ENCODE measurements around the gene ARID1B. TPM values are rescaled to one million over a fixed set of nuclear protein-coding genes. Genes with fewer than 3 reads are reported as not detected.

ARID1B gene
- total RNA-seq, 2 donors from 2014 or later = 65.1 to 99.4 TPM

DNA sequence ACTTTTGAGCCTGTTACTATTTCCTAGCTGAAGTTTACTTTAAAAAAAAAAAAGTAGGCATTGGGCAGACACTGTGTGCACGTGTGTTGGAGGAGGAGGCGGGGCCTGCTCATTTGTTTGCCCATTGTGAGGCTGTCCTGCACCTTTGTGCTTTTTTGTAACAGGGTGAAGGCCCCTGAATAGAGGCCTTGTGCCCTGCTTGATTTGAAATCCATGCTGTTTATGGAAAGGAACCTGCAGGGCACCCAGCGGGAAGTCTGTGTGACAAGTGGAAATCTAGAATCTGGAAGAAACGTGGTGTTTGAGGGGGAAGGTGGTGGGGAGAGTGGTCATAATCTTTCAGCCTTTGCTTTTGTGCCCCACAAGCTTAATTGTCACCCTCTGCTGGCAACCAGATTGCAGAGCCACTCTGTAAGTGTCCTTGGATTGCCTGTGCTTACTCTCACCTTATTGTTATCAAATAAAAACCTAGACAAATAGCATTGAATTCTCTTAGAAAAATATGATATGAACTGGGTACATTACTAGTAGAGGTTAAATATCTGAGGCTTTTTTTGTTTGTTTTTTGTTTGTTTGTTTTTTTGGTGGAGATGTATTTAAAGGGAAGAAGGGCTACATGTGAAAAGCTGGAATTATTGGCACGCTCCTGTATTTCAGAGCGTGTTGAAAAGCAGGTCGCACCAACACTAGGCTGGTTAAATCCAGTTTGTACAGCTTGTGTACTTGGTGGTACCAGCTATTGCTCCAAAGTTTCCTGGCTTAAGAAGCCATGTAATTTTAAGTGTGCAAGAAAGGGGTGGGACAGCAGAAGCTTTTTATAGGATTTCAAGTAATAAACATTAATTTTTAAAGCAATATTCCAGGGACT lies 156.3 kb downstream of the ARID1B start:
- Histone ChIP-seq H3K4me1 (replicated peaks) (peaks cover 10% of the 10 kb centered on the region), H3K27ac (peak overlapping the region; percentile 41 to 60), H3K9me3 (no peaks in the 10 kb centered on the region), H3K4me3 (no peak overlapping the region), H3K27me3 (replicated peaks; ENCODE audit: insufficient read depth) (no peaks in the 10 kb centered on the region), H3K36me3 (no peaks in the 10 kb centered on the region)
- peak; percentile 65 for DNase-seq (ENCODE audit: low spot score)
- intact Hi-C loops (cut with DNase I) = no loop called here
- 26% methylated on average over 7 of the region's 7 CpGs for WGBS
- TF ChIP-seq POLR2AphosphoS5 (IDR thresholded peaks at IDR 0.05) = peak; percentile 36
- TF ChIP-seq, protein P1, sequence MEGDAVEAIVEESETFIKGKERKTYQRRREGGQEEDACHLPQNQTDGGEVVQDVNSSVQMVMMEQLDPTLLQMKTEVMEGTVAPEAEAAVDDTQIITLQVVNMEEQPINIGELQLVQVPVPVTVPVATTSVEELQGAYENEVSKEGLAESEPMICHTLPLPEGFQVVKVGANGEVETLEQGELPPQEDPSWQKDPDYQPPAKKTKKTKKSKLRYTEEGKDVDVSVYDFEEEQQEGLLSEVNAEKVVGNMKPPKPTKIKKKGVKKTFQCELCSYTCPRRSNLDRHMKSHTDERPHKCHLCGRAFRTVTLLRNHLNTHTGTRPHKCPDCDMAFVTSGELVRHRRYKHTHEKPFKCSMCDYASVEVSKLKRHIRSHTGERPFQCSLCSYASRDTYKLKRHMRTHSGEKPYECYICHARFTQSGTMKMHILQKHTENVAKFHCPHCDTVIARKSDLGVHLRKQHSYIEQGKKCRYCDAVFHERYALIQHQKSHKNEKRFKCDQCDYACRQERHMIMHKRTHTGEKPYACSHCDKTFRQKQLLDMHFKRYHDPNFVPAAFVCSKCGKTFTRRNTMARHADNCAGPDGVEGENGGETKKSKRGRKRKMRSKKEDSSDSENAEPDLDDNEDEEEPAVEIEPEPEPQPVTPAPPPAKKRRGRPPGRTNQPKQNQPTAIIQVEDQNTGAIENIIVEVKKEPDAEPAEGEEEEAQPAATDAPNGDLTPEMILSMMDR (IDR thresholded peaks at IDR 0.05) = no peak

DNA sequence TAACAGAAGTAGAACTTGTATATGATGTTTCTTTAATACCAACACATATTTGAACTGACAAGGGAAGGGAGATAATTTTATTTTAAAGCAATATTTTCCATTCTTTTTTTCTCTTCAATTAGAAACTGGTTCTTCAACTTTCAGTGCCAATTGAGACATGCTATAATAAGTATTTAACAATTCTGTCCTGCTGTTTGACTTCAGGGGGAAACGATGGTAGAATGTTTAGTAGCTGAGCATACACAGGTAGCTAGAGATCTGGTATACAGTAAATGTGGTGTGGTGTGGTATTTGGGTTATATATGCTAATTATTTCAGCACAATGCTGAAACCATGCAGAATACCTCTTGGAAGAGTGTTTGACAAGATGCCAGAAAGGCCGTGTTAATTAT lies 156.9 kb downstream of the ARID1B start:
- Histone ChIP-seq H3K36me3 (no peaks in the 10 kb centered on the region), H3K27me3 (replicated peaks; ENCODE audit: insufficient read depth) (no peaks in the 10 kb centered on the region), H3K4me1 (replicated peaks) (peaks cover 10% of the 10 kb centered on the region), H3K4me3 (no peak overlapping the region), H3K27ac (peak overlapping the region; percentile 41 to 60), H3K9me3 (no peaks in the 10 kb centered on the region)
- intact Hi-C loops (cut with DNase I) = no loop called here
- 27% methylated on average over 2 of the region's 2 CpGs for WGBS
- no peak for DNase-seq (ENCODE audit: low spot score)
- TF ChIP-seq POLR2AphosphoS5 (IDR thresholded peaks at IDR 0.05) (no peak), POLR2A (IDR thresholded peaks at IDR 0.05) (no peak)
- TF ChIP-seq, protein P1 (IDR thresholded peaks at IDR 0.05) = no peak

DNA sequence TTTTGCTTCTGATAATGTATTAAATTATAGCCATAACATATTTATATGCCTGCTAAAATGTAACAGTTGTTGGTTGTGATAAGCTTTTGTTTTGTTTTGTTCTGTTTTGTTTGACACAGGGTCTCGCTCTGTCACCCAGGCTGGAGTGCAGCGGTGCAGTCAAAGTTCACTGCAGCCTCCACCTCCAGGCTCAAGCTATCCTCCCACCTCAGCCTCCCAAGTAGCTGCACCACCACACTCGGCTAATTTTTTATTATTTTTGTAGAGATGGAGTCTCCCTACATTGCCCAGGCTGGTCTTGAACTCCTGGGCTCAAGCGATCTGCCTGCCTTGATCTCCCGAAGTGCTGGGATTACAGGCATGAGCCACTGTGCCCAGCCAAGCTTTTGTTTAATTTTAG lies 157.8 kb downstream of the ARID1B start:
- intact Hi-C loops (cut with DNase I) = no loop called here
- H3K36me3 ChIP-seq = no peaks in the 10 kb centered on the region
- TF ChIP-seq POLR2AphosphoS5 (IDR thresholded peaks at IDR 0.05) (no peak), POLR2A (IDR thresholded peaks at IDR 0.05) (no peak)
- TF ChIP-seq, protein P1 (IDR thresholded peaks at IDR 0.05) = no peak
- no peak for DNase-seq (ENCODE audit: low spot score)
- H3K4me3 ChIP-seq = no peak overlapping the region
- H3K27me3 ChIP-seq (replicated peaks; ENCODE audit: insufficient read depth) = no peaks in the 10 kb centered on the region
- 86% methylated on average over 5 of the region's 5 CpGs for WGBS
- no peak overlapping the region for H3K27ac ChIP-seq
- H3K9me3 ChIP-seq = no peaks in the 10 kb centered on the region
- peaks cover 10% of the 10 kb centered on the region for H3K4me1 ChIP-seq (replicated peaks)

DNA sequence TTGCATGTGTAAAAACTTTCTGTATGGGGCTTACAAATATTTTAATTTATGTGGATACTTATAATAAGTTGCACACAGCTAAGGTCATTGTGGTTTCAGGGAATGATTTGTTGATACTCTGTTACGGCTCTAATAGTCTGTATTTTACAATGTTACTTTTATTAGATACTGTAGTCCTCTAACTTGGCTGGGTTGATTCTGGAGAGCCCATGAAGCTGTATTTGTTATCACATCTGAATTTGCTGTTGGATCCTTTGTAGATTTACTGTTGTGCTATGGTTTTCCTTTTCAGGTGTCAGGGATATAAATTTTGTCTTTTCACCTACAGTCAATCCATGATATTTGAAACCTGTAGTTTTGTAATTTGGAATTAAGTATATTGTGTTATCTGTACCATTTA lies 161.0 kb downstream of the ARID1B start:
- Histone ChIP-seq H3K9me3 (no peaks in the 10 kb centered on the region), H3K36me3 (no peaks in the 10 kb centered on the region), H3K27me3 (replicated peaks; ENCODE audit: insufficient read depth) (no peaks in the 10 kb centered on the region), H3K4me3 (no peak overlapping the region), H3K4me1 (replicated peaks) (peaks cover under 1% of the 10 kb centered on the region), H3K27ac (no peak overlapping the region)
- TF ChIP-seq, protein P1 (IDR thresholded peaks at IDR 0.05) = no peak
- TF ChIP-seq POLR2A (IDR thresholded peaks at IDR 0.05) (no peak), POLR2AphosphoS5 (IDR thresholded peaks at IDR 0.05) (no peak)
- intact Hi-C loops (cut with DNase I) = no loop called here
- WGBS = 7% methylated on average over 1 of the region's 1 CpG
- no peak for DNase-seq (ENCODE audit: low spot score)

DNA sequence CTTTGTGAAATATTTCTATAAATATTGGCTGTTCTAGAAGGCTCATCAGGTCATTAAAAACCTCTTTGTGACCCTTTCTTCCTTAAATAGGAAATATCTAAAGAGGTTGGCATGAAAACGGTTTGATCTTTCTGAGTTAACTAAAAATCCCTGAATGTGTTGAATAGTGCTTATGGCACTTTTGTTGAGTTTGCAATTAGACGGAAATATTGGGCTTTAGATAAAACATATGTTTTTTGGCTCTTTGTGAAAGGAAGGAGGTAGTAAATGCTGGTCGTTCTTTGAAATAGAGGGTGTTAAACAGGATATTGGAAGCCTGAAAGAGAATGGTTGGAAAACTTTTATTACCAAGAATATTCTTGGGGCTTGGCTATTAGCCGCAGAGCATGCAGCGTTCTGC lies 163.0 kb downstream of the ARID1B start:
- H3K27ac ChIP-seq = no peak overlapping the region
- no peaks in the 10 kb centered on the region for H3K4me1 ChIP-seq (replicated peaks)
- 34% methylated on average over 5 of the region's 5 CpGs for WGBS
- no peak overlapping the region for H3K4me3 ChIP-seq
- H3K9me3 ChIP-seq = no peaks in the 10 kb centered on the region
- TF ChIP-seq, protein P1 (IDR thresholded peaks at IDR 0.05) = no peak
- TF ChIP-seq POLR2AphosphoS5 (IDR thresholded peaks at IDR 0.05) (no peak), POLR2A (IDR thresholded peaks at IDR 0.05) (no peak)
- intact Hi-C loops (cut with DNase I) = no loop called here
- no peak for DNase-seq (ENCODE audit: low spot score)
- no peaks in the 10 kb centered on the region for H3K27me3 ChIP-seq (replicated peaks; ENCODE audit: insufficient read depth)
- no peaks in the 10 kb centered on the region for H3K36me3 ChIP-seq

Measured in prostate gland (tissue), 2 donors.